ENCODE measurements around the gene TRIM72.
A peak's percentile ranks its signal among the peaks of the same experiment; 100 is the strongest.
"Not testable (repeated sequence)": the region's sequence is repeated elsewhere in the genome, so short reads cannot be mapped to it uniquely, and the experiment has no call there.

Gene TRIM72

GRCh38 chr16:31213877-31214707 lies at the start of gene TRIM72:
TSS of gene TRIM72 (plus strand) at chr16:31214119. CDS start at chr16:31214739, 620 bp downstream.
- DNase-seq = no peak

- DNase-seq = no peak
Measured at GRCh38 chr16:31167315-31167714, 46.6 kb upstream of the TRIM72 start.

GRCh38 chr16:31168848-31169247 lies 45.1 kb upstream of the TRIM72 start:
- no peak for DNase-seq

- not testable (repeated sequence) for DNase-seq
Measured at GRCh38 chr16:31170048-31170447, 43.9 kb upstream of the TRIM72 start.

GRCh38 chr16:31177136-31177535 lies 36.8 kb upstream of the TRIM72 start:
- DNase-seq = no peak

- DNase-seq = no peak
Measured at GRCh38 chr16:31179219-31179746, 34.6 kb upstream of the TRIM72 start.

GRCh38 chr16:31179747-31180459 lies 34.0 kb upstream of the TRIM72 start, which contains the start of gene FUS:
TSS of gene FUS (plus strand) at chr16:31180139. CDS start at chr16:31180215, 76 bp downstream.
- DNase-seq = peak; percentile 81

GRCh38 chr16:31181102-31181830 lies 32.7 kb upstream of the TRIM72 start:
- no peak for DNase-seq

GRCh38 chr16:31182391-31182790 lies 31.5 kb upstream of the TRIM72 start:
- no peak for DNase-seq

GRCh38 chr16:31183432-31184428 lies 30.2 kb upstream of the TRIM72 start:
- DNase-seq = no peak

GRCh38 chr16:31184888-31185287 lies 29.0 kb upstream of the TRIM72 start:
- no peak for DNase-seq

- DNase-seq = no peak
Measured at GRCh38 chr16:31185339-31185738, 28.6 kb upstream of the TRIM72 start.

- no peak for DNase-seq
Measured at GRCh38 chr16:31186176-31186575, 27.7 kb upstream of the TRIM72 start.

GRCh38 chr16:31186930-31187807 lies 26.8 kb upstream of the TRIM72 start:
- DNase-seq = no peak

GRCh38 chr16:31187808-31188189 lies 26.1 kb upstream of the TRIM72 start:
- no peak for DNase-seq

GRCh38 chr16:31188450-31189411 lies 25.2 kb upstream of the TRIM72 start:
- DNase-seq = no peak

GRCh38 chr16:31189412-31189778 lies 24.5 kb upstream of the TRIM72 start:
- DNase-seq = no peak

GRCh38 chr16:31190061-31190460 lies 23.9 kb upstream of the TRIM72 start:
- DNase-seq = no peak

GRCh38 chr16:31190818-31191444 lies 23.0 kb upstream of the TRIM72 start:
- no peak for DNase-seq

Data from 8988T (cell line).